ENCODE data around the gene ZEB2. TPM values are rescaled to one million over a fixed set of nuclear protein-coding genes. Genes with fewer than 3 reads are reported as not detected.

Gene ZEB2
- total and polyA plus RNA-seq, 8 donors, result 10.7 to 161 (median 43.1) TPM

DNA sequence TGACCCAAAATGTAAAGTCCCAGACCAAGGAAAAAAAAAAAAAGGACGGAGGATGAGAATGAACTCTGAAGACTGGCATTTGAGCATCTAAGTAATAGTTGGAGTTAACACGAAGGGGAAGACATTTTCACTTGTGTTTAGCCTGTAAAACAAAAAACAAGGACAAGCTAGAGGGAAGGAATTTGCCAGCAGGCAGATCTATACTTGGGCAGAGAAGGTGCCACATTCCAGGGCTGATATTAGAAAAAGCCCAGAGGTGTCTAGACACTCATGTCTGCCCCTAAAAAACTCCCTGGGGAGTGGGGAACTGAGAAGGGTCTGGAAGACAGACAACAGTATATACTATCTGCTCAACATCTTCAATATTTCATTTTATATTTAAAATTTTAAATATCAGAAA lies 171.1 kb downstream of the ZEB2 start:
- 69 to 79% (median 76%) methylated on average over 2 of the region's 2 CpGs for WGBS, 5 donors
- H3K9me3 ChIP-seq, result no peaks in the 10 kb centered on the region

DNA sequence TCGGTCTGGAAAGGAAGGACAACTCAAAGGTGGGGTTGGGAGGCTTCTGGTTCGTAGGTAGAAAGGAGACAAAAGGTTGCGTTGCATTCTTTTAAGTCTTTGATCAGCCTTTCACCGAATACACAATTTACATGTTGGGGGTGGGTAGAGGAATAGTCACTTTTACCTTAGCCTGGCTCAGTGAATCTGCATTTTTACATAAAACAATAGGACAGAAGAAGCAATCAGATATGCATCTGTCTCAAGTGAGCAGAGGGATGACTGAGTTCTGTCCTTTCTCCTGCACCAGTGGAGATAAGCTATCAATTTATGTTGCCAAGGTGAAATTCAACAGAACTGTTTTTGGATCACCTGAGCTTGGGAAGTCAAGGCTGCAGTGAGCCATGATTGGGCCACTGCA lies 173.7 kb downstream of the ZEB2 start:
- Histone ChIP-seq H3K4me1 (no peaks in the 10 kb centered on the region), H3K27ac (no peak overlapping the region), H3K27me3 (no peaks in the 10 kb centered on the region), H3K36me3 (no peaks in the 10 kb centered on the region), H3K4me3 (no peak overlapping the region), H3K9me3 (no peaks in the 10 kb centered on the region)
- 81 to 88% (median 87%) methylated on average over 4 of the region's 4 CpGs for WGBS, 5 donors
- intact Hi-C loops (cut with DNase I; ENCODE audit: low total_unique reads), result no loop called here
- TF ChIP-seq POLR2A (IDR thresholded peaks at IDR 0.05), result no peak
- TF ChIP-seq EP300 (IDR thresholded peaks at IDR 0.05), result no peak
- no peak for TF ChIP-seq POLR2AphosphoS5 (IDR thresholded peaks at IDR 0.05)
- TF ChIP-seq, protein P1, sequence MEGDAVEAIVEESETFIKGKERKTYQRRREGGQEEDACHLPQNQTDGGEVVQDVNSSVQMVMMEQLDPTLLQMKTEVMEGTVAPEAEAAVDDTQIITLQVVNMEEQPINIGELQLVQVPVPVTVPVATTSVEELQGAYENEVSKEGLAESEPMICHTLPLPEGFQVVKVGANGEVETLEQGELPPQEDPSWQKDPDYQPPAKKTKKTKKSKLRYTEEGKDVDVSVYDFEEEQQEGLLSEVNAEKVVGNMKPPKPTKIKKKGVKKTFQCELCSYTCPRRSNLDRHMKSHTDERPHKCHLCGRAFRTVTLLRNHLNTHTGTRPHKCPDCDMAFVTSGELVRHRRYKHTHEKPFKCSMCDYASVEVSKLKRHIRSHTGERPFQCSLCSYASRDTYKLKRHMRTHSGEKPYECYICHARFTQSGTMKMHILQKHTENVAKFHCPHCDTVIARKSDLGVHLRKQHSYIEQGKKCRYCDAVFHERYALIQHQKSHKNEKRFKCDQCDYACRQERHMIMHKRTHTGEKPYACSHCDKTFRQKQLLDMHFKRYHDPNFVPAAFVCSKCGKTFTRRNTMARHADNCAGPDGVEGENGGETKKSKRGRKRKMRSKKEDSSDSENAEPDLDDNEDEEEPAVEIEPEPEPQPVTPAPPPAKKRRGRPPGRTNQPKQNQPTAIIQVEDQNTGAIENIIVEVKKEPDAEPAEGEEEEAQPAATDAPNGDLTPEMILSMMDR (IDR thresholded peaks at IDR 0.05), result no peak
- no peak for DNase-seq

More for the DNA sequence above, 171.1 kb downstream of the ZEB2 start:
- no peak for DNase-seq
- H3K4me1 ChIP-seq, result no peaks in the 10 kb centered on the region
- intact Hi-C loops (cut with DNase I; ENCODE audit: low total_unique reads), result no loop called here
- no peak overlapping the region for H3K4me3 ChIP-seq
- no peaks in the 10 kb centered on the region for H3K36me3 ChIP-seq
- no peak overlapping the region for H3K27ac ChIP-seq
- H3K27me3 ChIP-seq, result no peaks in the 10 kb centered on the region
- TF ChIP-seq POLR2A (IDR thresholded peaks at IDR 0.05) (no peak), POLR2AphosphoS5 (IDR thresholded peaks at IDR 0.05) (no peak)

GRCh38 chr2:144343145-144343544 lies 176.8 kb downstream of the ZEB2 start:
- Histone ChIP-seq H3K4me3 (no peak overlapping the region), H3K27ac (no peak overlapping the region), H3K9me3 (no peaks in the 10 kb centered on the region), H3K4me1 (no peaks in the 10 kb centered on the region), H3K27me3 (no peaks in the 10 kb centered on the region), H3K36me3 (no peaks in the 10 kb centered on the region)
- TF ChIP-seq EP300 (IDR thresholded peaks at IDR 0.05) (no peak), POLR2AphosphoS5 (IDR thresholded peaks at IDR 0.05) (no peak), POLR2A (IDR thresholded peaks at IDR 0.05) (no peak)
- TF ChIP-seq, protein P1 (IDR thresholded peaks at IDR 0.05), result no peak
- 65 to 83% (median 70%) methylated on average over 1 of the region's 1 CpG for WGBS, 5 donors
- intact Hi-C loops (cut with DNase I; ENCODE audit: low total_unique reads), result no loop called here
- DNase-seq, result no peak

GRCh38 chr2:144341538-144341937 lies 178.4 kb downstream of the ZEB2 start:
- no peaks in the 10 kb centered on the region for H3K36me3 ChIP-seq
- no peaks in the 10 kb centered on the region for H3K4me1 ChIP-seq
- H3K4me3 ChIP-seq, result no peak overlapping the region
- 79 to 89% (median 85%) methylated on average over 1 of the region's 1 CpG for WGBS, 5 donors
- intact Hi-C loops (cut with DNase I; ENCODE audit: low total_unique reads), result no loop called here
- no peak overlapping the region for H3K27ac ChIP-seq
- no peak for DNase-seq
- no peaks in the 10 kb centered on the region for H3K9me3 ChIP-seq
- TF ChIP-seq POLR2AphosphoS5 (IDR thresholded peaks at IDR 0.05) (no peak), EP300 (IDR thresholded peaks at IDR 0.05) (no peak), POLR2A (IDR thresholded peaks at IDR 0.05) (no peak)
- TF ChIP-seq, protein P1 (IDR thresholded peaks at IDR 0.05), result no peak
- H3K27me3 ChIP-seq, result no peaks in the 10 kb centered on the region

GRCh38 chr2:144339048-144339447 lies 180.9 kb downstream of the ZEB2 start:
- H3K4me1 ChIP-seq, result no peaks in the 10 kb centered on the region
- no peak overlapping the region for H3K27ac ChIP-seq
- H3K4me3 ChIP-seq, result no peak overlapping the region
- no peaks in the 10 kb centered on the region for H3K27me3 ChIP-seq
- no peaks in the 10 kb centered on the region for H3K36me3 ChIP-seq
- DNase-seq, result no peak
- WGBS, 5 donors, result 76 to 88% (median 84%) methylated on average over 2 of the region's 2 CpGs
- TF ChIP-seq EP300 (IDR thresholded peaks at IDR 0.05), result no peak
- TF ChIP-seq POLR2AphosphoS5 (IDR thresholded peaks at IDR 0.05), result no peak
- no peak for TF ChIP-seq POLR2A (IDR thresholded peaks at IDR 0.05)
- TF ChIP-seq, protein P1 (IDR thresholded peaks at IDR 0.05), result no peak
- intact Hi-C loops (cut with DNase I; ENCODE audit: low total_unique reads), result no loop called here
- no peaks in the 10 kb centered on the region for H3K9me3 ChIP-seq

All from stomach (tissue), 9 donors.